GM18505 (cell line): ENCODE measurements around the gene FCGR1A.
A peak's percentile ranks its signal among the peaks of the same experiment; 100 is the strongest.
"Not testable (repeated sequence)": the region's sequence is repeated elsewhere in the genome, so short reads cannot be mapped to it uniquely, and the experiment has no call there.

Source experiments
- ATAC-seq: cut with Tn5 transposase; IDR thresholded peaks from one replicate; pipeline ENCODE4 v1.9.1; 2021; ENCODE audit not compliant: unreplicated experiment
- POLR2A ChIP-seq: IDR thresholded peaks from 4 replicates; pipeline ENCODE4 v1.6.1; 2011; ENCODE audit warnings: borderline replicate concordance; ENCODE audit not compliant: insufficient read depth, insufficient read length; ENCODE audit errors: extremely low read depth

Gene FCGR1A

DNA sequence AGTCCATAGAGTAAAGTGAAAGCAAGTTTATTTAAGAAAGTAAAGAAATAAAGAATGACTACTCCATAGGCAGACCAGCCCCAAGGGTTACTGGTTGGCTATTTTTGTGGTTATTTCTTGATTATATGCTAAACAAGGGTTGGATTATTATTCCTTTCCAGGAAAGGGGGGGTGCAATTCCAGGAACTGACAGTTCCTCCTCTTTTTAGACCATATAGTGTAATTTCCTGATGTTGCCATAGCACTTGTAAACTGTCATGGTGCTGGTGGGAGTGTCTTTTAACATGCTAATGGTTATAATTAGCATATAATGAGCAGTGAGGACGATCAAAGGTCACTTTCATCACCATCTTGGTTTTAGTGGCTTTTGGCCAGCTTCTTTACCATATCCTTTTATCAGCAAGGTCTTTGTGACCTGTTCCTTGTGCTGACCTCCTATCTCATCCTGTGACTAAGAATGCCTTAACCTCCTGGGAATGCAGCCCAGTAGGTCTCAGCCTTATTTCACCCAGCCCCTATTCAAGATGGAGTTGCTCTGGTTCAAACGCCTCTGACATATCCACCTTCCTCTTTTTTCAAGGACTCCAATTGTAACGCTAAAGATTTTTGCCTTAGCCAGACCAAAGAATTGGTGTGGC, 6.9 kb upstream of the FCGR1A start:
- ATAC-seq, result not testable (repeated sequence)

DNA sequence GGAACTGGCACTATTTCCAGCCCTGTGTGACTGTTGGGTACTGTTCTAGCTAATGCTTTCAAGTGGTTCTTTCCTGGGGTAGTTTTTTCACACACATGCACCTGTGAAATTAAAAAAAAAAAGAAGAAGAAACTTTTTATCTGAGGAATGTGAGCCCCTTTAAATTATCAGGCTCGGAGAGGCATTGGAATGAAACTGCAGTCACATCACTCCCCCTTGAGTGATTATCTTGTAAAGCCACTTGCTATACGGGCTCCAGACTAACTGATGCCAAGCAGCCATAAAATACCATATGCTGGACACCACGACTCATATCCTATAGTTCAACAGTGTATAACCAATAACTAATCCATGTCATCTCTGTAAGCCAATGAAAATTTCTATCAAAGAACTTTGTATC, 5.4 kb upstream of the FCGR1A start:
- ATAC-seq, result not testable (repeated sequence)

DNA sequence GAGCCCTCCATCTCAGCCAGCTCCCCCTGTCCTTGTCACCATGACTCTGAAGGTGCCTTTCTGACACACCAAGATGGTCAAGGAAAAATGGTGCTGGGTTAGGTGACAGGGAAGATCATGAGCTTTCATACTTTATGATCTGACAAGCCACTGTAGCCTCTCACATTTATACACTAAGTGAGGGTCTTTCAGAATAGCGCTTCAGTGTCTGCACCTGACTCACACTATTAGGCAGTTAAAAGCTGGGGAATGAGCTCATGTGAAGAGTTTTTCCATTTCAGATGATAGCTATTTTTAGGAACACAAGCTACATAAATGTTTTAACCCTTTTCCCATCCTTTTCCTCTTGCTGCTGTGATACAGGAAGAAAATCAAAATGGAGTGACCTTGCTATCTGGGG, 4.2 kb upstream of the FCGR1A start:
- not testable (repeated sequence) for ATAC-seq

GRCh38 chr1:149781413-149781984, 995 bp upstream of the FCGR1A start:
- not testable (repeated sequence) for ATAC-seq

GRCh38 chr1:149783289-149783688, 795 bp downstream of the FCGR1A start:
- ATAC-seq, result not testable (repeated sequence)

DNA sequence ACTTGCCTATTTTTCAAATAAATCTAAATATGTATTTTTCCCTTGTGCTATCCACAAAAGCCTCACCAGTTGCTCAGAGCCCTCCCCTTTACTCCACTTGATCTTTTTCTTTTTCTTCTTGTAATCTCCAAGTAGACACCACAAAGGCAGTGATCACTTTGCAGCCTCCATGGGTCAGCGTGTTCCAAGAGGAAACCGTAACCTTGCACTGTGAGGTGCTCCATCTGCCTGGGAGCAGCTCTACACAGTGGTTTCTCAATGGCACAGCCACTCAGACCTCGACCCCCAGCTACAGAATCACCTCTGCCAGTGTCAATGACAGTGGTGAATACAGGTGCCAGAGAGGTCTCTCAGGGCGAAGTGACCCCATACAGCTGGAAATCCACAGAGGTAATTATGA, 1.4 kb downstream of the FCGR1A start:
- ATAC-seq, result not testable (repeated sequence)

DNA sequence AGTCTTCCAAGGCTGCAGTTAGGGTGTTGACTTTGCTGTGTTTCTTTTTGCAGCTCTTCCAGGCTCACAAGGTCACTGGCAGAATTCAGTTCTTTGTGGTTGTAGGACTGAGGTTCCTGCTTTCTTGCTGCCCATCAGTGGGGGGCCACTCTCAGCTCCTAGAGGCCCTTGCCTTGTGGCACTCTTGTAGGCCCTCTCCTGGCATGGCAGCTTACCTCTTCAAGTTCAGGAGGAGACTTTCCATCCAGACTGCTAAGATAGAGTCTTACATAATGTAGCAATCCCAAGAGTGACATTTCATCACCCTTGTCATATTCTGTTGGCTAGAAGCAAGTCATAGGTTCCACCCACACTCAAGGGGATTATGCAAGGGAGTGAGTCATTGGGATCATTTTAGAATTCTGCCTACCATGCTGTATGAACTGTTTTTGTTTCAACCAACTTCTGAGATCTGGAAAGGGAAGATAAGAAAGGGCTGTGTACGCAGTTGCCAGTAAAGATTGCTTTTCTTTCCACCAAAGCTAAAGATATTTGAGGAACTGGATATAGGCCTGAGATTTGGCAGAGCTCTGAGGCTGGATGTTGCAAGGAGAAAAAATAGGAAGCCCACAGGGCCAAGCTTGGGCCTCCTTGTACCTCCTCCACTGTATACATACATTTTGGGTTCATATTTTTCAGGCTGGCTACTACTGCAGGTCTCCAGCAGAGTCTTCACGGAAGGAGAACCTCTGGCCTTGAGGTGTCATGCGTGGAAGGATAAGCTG, 5.4 kb downstream of the FCGR1A start:
- ATAC-seq, result not testable (repeated sequence)

GRCh38 chr1:149792502-149792901, 10.0 kb downstream of the FCGR1A start:
- peak; percentile 77 for ATAC-seq

GRCh38 chr1:149792912-149793515, 10.5 kb downstream of the FCGR1A start:
- ATAC-seq, result peak; percentile 90

GRCh38 chr1:149793885-149794284, 11.4 kb downstream of the FCGR1A start:
- ATAC-seq, result not testable (repeated sequence)

DNA sequence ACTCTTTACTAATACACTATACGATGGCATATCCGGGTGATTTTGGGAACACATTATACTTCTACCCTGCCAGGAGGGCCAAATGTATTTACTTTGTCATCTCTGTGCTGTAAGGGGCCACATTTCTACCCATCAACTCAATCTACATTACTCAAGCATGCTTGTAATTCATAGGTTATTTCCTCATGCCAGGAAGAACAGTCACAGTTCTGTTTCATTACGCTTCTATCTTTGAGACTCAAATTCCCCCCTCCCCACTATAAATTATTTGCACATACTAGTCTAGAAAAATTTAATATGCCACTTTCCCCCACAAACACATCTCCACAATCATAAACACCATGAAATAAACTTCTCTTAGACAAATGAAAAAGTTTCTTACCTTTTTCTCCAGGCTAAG, 19.1 kb downstream of the FCGR1A start:
- not testable (repeated sequence) for ATAC-seq

GRCh38 chr1:149804417-149805080, 22.1 kb downstream of the FCGR1A start:
- ATAC-seq, result not testable (repeated sequence)

DNA sequence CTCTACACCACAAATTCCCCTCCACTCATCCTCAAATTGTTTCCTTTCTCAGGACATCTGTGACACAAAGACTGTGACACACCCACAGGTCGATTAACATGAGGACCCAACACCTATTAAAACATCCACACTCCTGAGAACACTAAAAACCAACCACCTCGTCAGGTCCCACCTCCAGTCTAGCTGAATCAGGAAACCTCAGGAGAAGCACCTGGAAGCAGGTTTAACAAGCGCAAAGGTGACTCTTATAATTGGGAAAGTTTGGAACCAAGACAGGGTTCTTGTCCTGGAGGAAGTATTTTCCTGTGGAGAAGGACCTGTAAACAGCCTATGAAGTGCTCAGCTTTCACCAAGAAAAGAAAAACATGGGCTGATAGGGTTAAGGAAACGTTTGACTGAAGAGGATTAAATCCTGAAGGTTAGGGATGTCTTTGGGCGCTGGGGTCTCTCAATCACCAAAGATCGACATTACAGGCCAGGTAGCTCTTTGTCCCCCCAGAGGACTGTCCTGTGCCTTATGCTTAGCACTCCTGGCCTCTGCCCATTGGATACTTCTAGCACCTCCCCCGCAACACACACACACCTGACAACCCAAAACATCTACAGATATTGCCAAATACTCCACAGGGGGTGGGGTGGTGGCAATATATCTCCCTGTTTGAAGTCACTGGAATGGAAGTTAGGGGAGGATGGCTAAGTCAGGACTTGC, 28.4 kb downstream of the FCGR1A start:
- ATAC-seq, result not testable (repeated sequence)

GRCh38 chr1:149811514-149811889, 29.0 kb downstream of the FCGR1A start:
- peak; percentile 44 for TF ChIP-seq POLR2A
- ATAC-seq, result peak; percentile 19
